ENCODE results near the gene RNF126. TPM values are rescaled to one million over a fixed set of nuclear protein-coding genes. Genes with fewer than 3 reads are reported as not detected.

The RNF126 gene
- total and polyA plus RNA-seq, 2 of the 4 experiments (the other 2 are of a cell fraction), result 7.0 to 27.4 TPM

GRCh38 chr19:622666-623065 lies 40.3 kb downstream of the RNF126 start:
- H4K5ac ChIP-seq (ENCODE audit: low read depth, low read length), result no peak overlapping the region
- H3K14ac ChIP-seq (replicated peaks; ENCODE audit: low read depth, low read length), result no peak overlapping the region
- peaks cover 40% of the 10 kb centered on the region for H3K36me3 ChIP-seq (ENCODE audit: control insufficient read depth, insufficient read depth, low read length)
- TF ChIP-seq NFE2L2 (IDR thresholded peaks at IDR 0.05; ENCODE audit: low read depth, low read length) (no peak), MXI1 (IDR thresholded peaks at IDR 0.05; ENCODE audit: borderline replicate concordance, low read depth, low read length) (no peak), RCOR1 (IDR thresholded peaks at IDR 0.05; ENCODE audit: insufficient replicate concordance, low read length) (no peak), BHLHE40 (IDR thresholded peaks at IDR 0.05; ENCODE audit: low read depth, low read length) (no peak), CEBPB (IDR thresholded peaks at IDR 0.05; ENCODE audit: low read depth, low read length) (no peak), CHD1 (IDR thresholded peaks at IDR 0.05; ENCODE audit: low read depth, low read length) (no peak), RFX5 (IDR thresholded peaks at IDR 0.05; ENCODE audit: low read depth, low read length) (no peak), FOS (IDR thresholded peaks at IDR 0.05; ENCODE audit: low read depth, low read length) (no peak), ELK1 (IDR thresholded peaks at IDR 0.05; ENCODE audit: borderline replicate concordance, low read depth, low read length) (no peak), MAZ (IDR thresholded peaks at IDR 0.05; ENCODE audit: borderline replicate concordance, low read depth, low read length) (no peak), SMC3 (IDR thresholded peaks at IDR 0.05; ENCODE audit: low read depth, low read length) (no peak), CTCF (conservative IDR thresholded peaks at IDR 0.05; ENCODE audit: low read depth, low read length) (no peak), MAFK (IDR thresholded peaks at IDR 0.05; ENCODE audit: low read depth, low read length) (no peak), POLR2A (IDR thresholded peaks at IDR 0.05; ENCODE audit: low read depth, low read length) (no peak)
- no peak overlapping the region for H3K9ac ChIP-seq (ENCODE audit: low read depth, low read length)
- H3K4ac ChIP-seq (ENCODE audit: low read depth, low read length), result no peak overlapping the region
- no peak overlapping the region for H2BK5ac ChIP-seq (ENCODE audit: low read depth, low read length, poor library complexity, severe bottlenecking)
- no peaks in the 10 kb centered on the region for H3K9me1 ChIP-seq (ENCODE audit: insufficient read depth, low read length)
- H3K4me3 ChIP-seq (ENCODE audit: insufficient read depth, low read depth, low read length), result no peak overlapping the region
- H2AFZ ChIP-seq (replicated peaks; ENCODE audit: low read length, poor library complexity), result no peak overlapping the region
- WGBS, 2 experiments (ENCODE audit: extremely low coverage in 2 of 2, insufficient read length in 1 of 2), result 97% methylated on average over 28 of the region's 37 CpGs; no CpG with 5 or more reads in 1 of the 2 experiments
- no peak overlapping the region for H3K27ac ChIP-seq (ENCODE audit: insufficient read depth, low read length)
- ChIA-PET CTCF (no interaction called here), POLR2A (ENCODE audit: unreplicated experiment) (no interaction called here)
- H3K4me2 ChIP-seq (ENCODE audit: low read depth, low read length), result no peak overlapping the region
- H4K20me1 ChIP-seq (ENCODE audit: insufficient read depth, low read length), result peaks cover 3% of the 10 kb centered on the region
- H3K23ac ChIP-seq (ENCODE audit: low read depth, low read length), result no peak overlapping the region
- H3K27me3 ChIP-seq (ENCODE audit: control insufficient read depth, insufficient read depth, low read length), result no peaks in the 10 kb centered on the region
- intact Hi-C loops (cut with micrococcal nuclease) (no loop called here), in situ Hi-C loops (cut with MboI; ENCODE audit: low sequenced_read_pairs) (no loop called here), dilution Hi-C loops (cut with HindIII; ENCODE audit: low sequenced_read_pairs, unreplicated experiment) (no loop called here)
- no peak overlapping the region for H4K8ac ChIP-seq (ENCODE audit: low read depth in 2 of 2, low read length in 2 of 2)
- BruUV-seq (replicated peaks), result no TSS peak
- H2BK120ac ChIP-seq (ENCODE audit: low read depth, low read length), result no peak overlapping the region
- H3K4me1 ChIP-seq (ENCODE audit: control insufficient read depth, insufficient read depth, low read length), result no peaks in the 10 kb centered on the region
- no peaks in the 10 kb centered on the region; a peak in 1 of 4 replicates for H3K79me1 ChIP-seq (ENCODE audit: low read depth in 1 of 2, low read length in 2 of 2)
- H4K91ac ChIP-seq (ENCODE audit: insufficient read depth, low read depth, low read length), result no peak overlapping the region
- H2BK15ac ChIP-seq (ENCODE audit: low read depth, low read length), result no peak overlapping the region
- DNase-seq (no peak), ATAC-seq (ENCODE audit: low read depth) (no peak)
- no peak overlapping the region for H2AK9ac ChIP-seq (replicated peaks; ENCODE audit: low read depth, low read length, poor library complexity)
- no peaks in the 10 kb centered on the region for H3K9me3 ChIP-seq (ENCODE audit: control insufficient read depth, insufficient read depth, low read length)
- H2AK5ac ChIP-seq (ENCODE audit: low read depth, low read length), result no peak overlapping the region
- no peak overlapping the region for H3K56ac ChIP-seq (ENCODE audit: extremely low read depth, insufficient read depth, low read length)
- no peak overlapping the region for H3K18ac ChIP-seq (ENCODE audit: low read depth, low read length)
- no peak overlapping the region for H2BK20ac ChIP-seq (ENCODE audit: low read depth, low read length)
